HEK293T (cell line): ENCODE data around the gene CSTF2T.

Source experiments
- CTCF ChIA-PET: fragments of 350-600 bp; formaldehyde crosslinking; extraction: SDS; loops from one replicate; lab custom pipeline; 2021; ENCODE audit warnings: antibody characterized with exemption, inconsistent platforms; lab: Yijun Ruan, JAX
- POLR2A ChIA-PET: fragments of 350-600 bp; formaldehyde crosslinking; extraction: SDS; loops from one replicate; lab custom pipeline; 2020; ENCODE audit warnings: antibody characterized with exemption, inconsistent platforms; lab: Yijun Ruan, JAX
- DNase-seq: peaks from one replicate; pipeline ENCODE4 v3.0.0; 2012; ENCODE audit warnings: mixed read lengths; ENCODE audit errors: extremely low spot score
- ARNT ChIP-seq: fragments of 450-650 bp; IDR thresholded peaks from 2 replicates; pipeline ENCODE4 v1.6.1; 2017; ENCODE audit warnings: mild to moderate bottlenecking
- BHLHE40 ChIP-seq: fragments of 450-650 bp; IDR thresholded peaks from 2 replicates; pipeline ENCODE4 v1.6.1; 2016; ENCODE audit warnings: mild to moderate bottlenecking, moderate library complexity, borderline replicate concordance
- CTBP1 ChIP-seq: fragments of 450-650 bp; IDR thresholded peaks from 2 replicates; pipeline ENCODE4 v1.6.1; 2016; ENCODE audit warnings: borderline replicate concordance
- ELF4 ChIP-seq: fragments of 450-650 bp; IDR thresholded peaks from 2 replicates; pipeline ENCODE4 v1.6.1; 2017; ENCODE audit warnings: antibody characterized with exemption
- FOXA1 ChIP-seq: fragments of 450-650 bp; IDR thresholded peaks from 2 replicates; pipeline ENCODE4 v1.6.1; 2016; ENCODE audit warnings: mild to moderate bottlenecking
- FOXK2 ChIP-seq: fragments of 450-650 bp; IDR thresholded peaks from 2 replicates; pipeline ENCODE4 v1.6.1; 2016; ENCODE audit warnings: mild to moderate bottlenecking
- FOXM1 ChIP-seq: fragments of 450-650 bp; IDR thresholded peaks from 2 replicates; pipeline ENCODE4 v1.6.1; 2017; ENCODE audit warnings: mild to moderate bottlenecking, borderline replicate concordance
- HDGF ChIP-seq: fragments of 450-650 bp; IDR thresholded peaks from 2 replicates; pipeline ENCODE4 v1.6.1; 2017; ENCODE audit warnings: antibody characterized with exemption, borderline replicate concordance
- L3MBTL2 ChIP-seq: fragments of 450-650 bp; conservative IDR thresholded peaks from 2 replicates; pipeline ENCODE4 v1.6.1; 2016; ENCODE audit warnings: mild to moderate bottlenecking
- LEF1 ChIP-seq: fragments of 450-650 bp; IDR thresholded peaks from 2 replicates; pipeline ENCODE4 v1.6.1; 2017; ENCODE audit warnings: mild to moderate bottlenecking, borderline replicate concordance
- NFRKB ChIP-seq: fragments of 450-650 bp; IDR thresholded peaks from 2 replicates; pipeline ENCODE4 v1.6.1; 2016; ENCODE audit warnings: mild to moderate bottlenecking, moderate library complexity
- PKNOX1 ChIP-seq: fragments of 450-650 bp; IDR thresholded peaks from 2 replicates; pipeline ENCODE4 v1.6.1; 2016
- SP1 ChIP-seq: fragments of 450-650 bp; IDR thresholded peaks from 2 replicates; pipeline ENCODE4 v1.6.1; 2017
- SUZ12 ChIP-seq: fragments of 450-650 bp; IDR thresholded peaks from 2 replicates; pipeline ENCODE4 v1.6.1; 2016; ENCODE audit warnings: mild to moderate bottlenecking
- TARDBP ChIP-seq: fragments of 450-650 bp; IDR thresholded peaks from 2 replicates; pipeline ENCODE4 v1.6.1; 2016
- ZNF384 ChIP-seq: fragments of 450-650 bp; IDR thresholded peaks from 2 replicates; pipeline ENCODE4 v1.6.1; 2016

The CSTF2T gene

GRCh38 chr10:51668336-51668689, 31.1 kb downstream of the CSTF2T start:
- TF ChIP-seq SP1 (no peak), FOXA1 (no peak), BHLHE40 (no peak), FOXK2 (no peak), ARNT (no peak), TARDBP (no peak), L3MBTL2 (no peak), FOXM1 (no peak), ELF4 (no peak), CTBP1 (no peak)
- POLR2A ChIA-PET: no interaction called here
- CTCF ChIA-PET: no interaction called here
- DNase-seq: no peak

GRCh38 chr10:51667678-51668335, 31.6 kb downstream of the CSTF2T start:
- POLR2A ChIA-PET: no interaction called here
- no peak for DNase-seq
- CTCF ChIA-PET: no interaction called here
- TF ChIP-seq FOXM1 (no peak), BHLHE40 (no peak), TARDBP (no peak), NFRKB (no peak), FOXA1 (no peak), ARNT (no peak), ZNF384 (no peak), FOXK2 (no peak), SP1 (no peak), CTBP1 (no peak), L3MBTL2 (no peak), HDGF (no peak), PKNOX1 (no peak), LEF1 (no peak), ELF4 (no peak)

- DNase-seq: no peak
- TF ChIP-seq TARDBP (no peak), FOXK2 (no peak), ARNT (no peak), SUZ12 (no peak), L3MBTL2 (no peak), ZNF384 (no peak)
- ChIA-PET POLR2A (no interaction called here), CTCF (interaction anchor here (0.7 kb wide), 1 partner anchor 260 kb away, joined by 3 read pairs; no protein-coding TSS in a partner anchor)
Observed at GRCh38 chr10:51666456-51666855, 32.9 kb downstream of the CSTF2T start.

- ChIA-PET POLR2A (no interaction called here), CTCF (no interaction called here)
- no peak for TF ChIP-seq SUZ12
- TF ChIP-seq L3MBTL2: no peak
- TF ChIP-seq NFRKB: no peak
- no peak for TF ChIP-seq ELF4
- TF ChIP-seq PKNOX1: no peak
- no peak for TF ChIP-seq ARNT
- no peak for TF ChIP-seq BHLHE40
- no peak for TF ChIP-seq HDGF
- TF ChIP-seq TARDBP: no peak
- no peak for TF ChIP-seq FOXM1
- TF ChIP-seq SP1: no peak
- no peak for TF ChIP-seq FOXK2
- no peak for TF ChIP-seq LEF1
- no peak for TF ChIP-seq FOXA1
- TF ChIP-seq CTBP1: no peak
- TF ChIP-seq ZNF384: no peak
- DNase-seq: no peak
Observed at GRCh38 chr10:51663086-51663485, 36.3 kb downstream of the CSTF2T start.

- TF ChIP-seq NFRKB: no peak
- no peak for TF ChIP-seq HDGF
- no peak for TF ChIP-seq FOXM1
- no peak for TF ChIP-seq L3MBTL2
- TF ChIP-seq TARDBP: no peak
- TF ChIP-seq ELF4: no peak
- TF ChIP-seq PKNOX1: no peak
- no peak for TF ChIP-seq SUZ12
- ChIA-PET POLR2A (no interaction called here), CTCF (no interaction called here)
- DNase-seq: no peak
Observed at GRCh38 chr10:51659344-51659743, 40.1 kb downstream of the CSTF2T start.

- CTCF ChIA-PET: no interaction called here
- POLR2A ChIA-PET: no interaction called here
- TF ChIP-seq TARDBP (no peak), PKNOX1 (no peak), HDGF (no peak), NFRKB (no peak), CTBP1 (no peak), FOXK2 (no peak), LEF1 (no peak), ARNT (no peak), ZNF384 (no peak), FOXM1 (no peak), L3MBTL2 (no peak), SUZ12 (no peak), FOXA1 (no peak), ELF4 (no peak), SP1 (no peak), BHLHE40 (no peak)
- DNase-seq: no peak
Observed at GRCh38 chr10:51658000-51658399, 41.4 kb downstream of the CSTF2T start.
